IMR-90 (cell line): Measurements from ENCODE around the gene ETNK1. TPM values are rescaled to one million over a fixed set of nuclear protein-coding genes. Genes with fewer than 3 reads are reported as not detected.
A peak's percentile ranks its signal among the peaks of the same experiment; 100 is the strongest.

Source experiments
- ATAC-seq: fragments of 200-7000 bp; cut with Tn5 transposase; 2 replicates; pipeline ENCODE4 v1.9.1; 2020; ENCODE audit warnings: low read depth, mild to moderate bottlenecking, moderate library complexity
- BruUV-seq: library from RNA; stranded (reverse); fragments of 400-500 nt; replicated peaks from 2 replicates; lab custom pipeline; 2021; lab: Mats Ljungman, UMichigan
- CTCF ChIA-PET: fragments of 300-600 bp; formaldehyde crosslinking; extraction: SDS; loops from one replicate; lab custom pipeline; 2021; ENCODE audit warnings: antibody characterized with exemption; lab: Yijun Ruan, JAX
- POLR2A ChIA-PET: fragments of 300-600 bp; sonication (Branson Sonifier 250); formaldehyde crosslinking; loops from one replicate; lab custom pipeline; 2022; ENCODE audit warnings: antibody characterized with exemption; ENCODE audit not compliant: unreplicated experiment; lab: Charles Lee
- DNase-seq: peaks from one replicate; pipeline ENCODE4 v3.0.0; 2013
- H2AFZ ChIP-seq: replicated peaks from 2 replicates; pipeline ENCODE3; 2013; ENCODE audit warnings: low read length, mild to moderate bottlenecking; ENCODE audit not compliant: poor library complexity
- H2AK5ac ChIP-seq: 2 replicates; pipeline ENCODE4 v1.6.1; 2013; ENCODE audit warnings: low read depth, low read length, inconsistent platforms
- H2AK9ac ChIP-seq: replicated peaks from 2 replicates; pipeline ENCODE3; 2013; ENCODE audit warnings: mild to moderate bottlenecking, low read depth, low read length, moderate library complexity; ENCODE audit not compliant: poor library complexity
- H2BK120ac ChIP-seq: 2 replicates; pipeline ENCODE4 v1.6.1; 2013; ENCODE audit warnings: low read depth, low read length, inconsistent platforms
- H2BK15ac ChIP-seq: 3 replicates; pipeline ENCODE4 v1.6.1; 2013; ENCODE audit warnings: low read depth, low read length, inconsistent platforms
- H2BK20ac ChIP-seq: 2 replicates; pipeline ENCODE4 v1.6.1; 2013; ENCODE audit warnings: low read depth, mild to moderate bottlenecking, inconsistent platforms, low read length, moderate library complexity
- H2BK5ac ChIP-seq: 2 replicates; pipeline ENCODE4 v1.6.1; 2013; ENCODE audit warnings: mild to moderate bottlenecking, low read depth, low read length, inconsistent platforms; ENCODE audit not compliant: poor library complexity, severe bottlenecking
- H3K14ac ChIP-seq: replicated peaks from 2 replicates; pipeline ENCODE4 v1.6.1; 2013; ENCODE audit warnings: low read depth, low read length, inconsistent platforms
- H3K18ac ChIP-seq: 2 replicates; pipeline ENCODE4 v1.6.1; 2013; ENCODE audit warnings: low read depth, low read length, control low read depth
- H3K23ac ChIP-seq: 2 replicates; pipeline ENCODE4 v1.6.1; 2013; ENCODE audit warnings: low read depth, low read length, inconsistent platforms
- H3K27ac ChIP-seq: 2 replicates; pipeline ENCODE4 v1.5.1; 2013; ENCODE audit warnings: mild to moderate bottlenecking, control low read depth, low read length; ENCODE audit not compliant: insufficient read depth
- H3K27me3 ChIP-seq: 2 replicates; pipeline ENCODE4 v1.6.1; 2013; ENCODE audit warnings: low read length; ENCODE audit not compliant: control insufficient read depth, insufficient read depth
- H3K36me3 ChIP-seq: 2 replicates; pipeline ENCODE4 v1.6.1; 2013; ENCODE audit warnings: low read length, mixed read lengths; ENCODE audit not compliant: control insufficient read depth, insufficient read depth
- H3K4ac ChIP-seq: 2 replicates; pipeline ENCODE4 v1.6.1; 2013; ENCODE audit warnings: low read depth, low read length, inconsistent platforms
- H3K4me1 ChIP-seq: 2 replicates; pipeline ENCODE4 v1.6.1; 2013; ENCODE audit warnings: low read length, mixed read lengths; ENCODE audit not compliant: control insufficient read depth, insufficient read depth
- H3K4me2 ChIP-seq: 2 replicates; pipeline ENCODE4 v1.6.1; 2013; ENCODE audit warnings: low read depth, mild to moderate bottlenecking, control low read depth, low read length, moderate library complexity
- H3K4me3 ChIP-seq: 2 replicates; pipeline ENCODE4 v1.5.1; 2013; ENCODE audit warnings: low read depth, mild to moderate bottlenecking, control low read depth, low read length, moderate library complexity; ENCODE audit not compliant: insufficient read depth
- H3K56ac ChIP-seq: 2 replicates; pipeline ENCODE4 v1.6.1; 2013; ENCODE audit warnings: low read length, inconsistent platforms; ENCODE audit not compliant: insufficient read depth; ENCODE audit errors: extremely low read depth
- H3K79me1 ChIP-seq, 2 experiments: 2 replicates each; pipeline ENCODE4 v1.6.1; 2013; ENCODE audit warnings: low read length in 2 of 2, inconsistent platforms in 1 of 2, low read depth in 1 of 2
- H3K9ac ChIP-seq: 2 replicates; pipeline ENCODE4 v1.6.1; 2013; ENCODE audit warnings: low read depth, low read length, control low read depth
- H3K9me1 ChIP-seq: 2 replicates; pipeline ENCODE4 v1.6.1; 2013; ENCODE audit warnings: low read length, inconsistent platforms; ENCODE audit not compliant: insufficient read depth
- H3K9me3 ChIP-seq: 2 replicates; pipeline ENCODE4 v1.6.1; 2013; ENCODE audit warnings: low read length; ENCODE audit not compliant: control insufficient read depth, insufficient read depth
- H4K20me1 ChIP-seq: 2 replicates; pipeline ENCODE4 v1.6.1; 2013; ENCODE audit warnings: low read length, inconsistent platforms; ENCODE audit not compliant: insufficient read depth
- H4K5ac ChIP-seq: 2 replicates; pipeline ENCODE4 v1.6.1; 2013; ENCODE audit warnings: mild to moderate bottlenecking, low read depth, low read length, control low read depth
- H4K8ac ChIP-seq, 2 experiments: 2 replicates each; pipeline ENCODE4 v1.6.1; 2013; ENCODE audit warnings: low read depth in 2 of 2, low read length in 2 of 2, control low read depth in 1 of 2, inconsistent platforms in 1 of 2
- H4K91ac ChIP-seq: 2 replicates; pipeline ENCODE4 v1.6.1; 2013; ENCODE audit warnings: low read depth, low read length, inconsistent platforms; ENCODE audit not compliant: insufficient read depth
- CEBPB ChIP-seq: IDR thresholded peaks from 2 replicates; pipeline ENCODE4 v1.6.1; 2012; ENCODE audit warnings: low read depth, low read length, improper control_type of control experiment
- CHD1 ChIP-seq: IDR thresholded peaks from 2 replicates; pipeline ENCODE4 v1.6.1; 2012; ENCODE audit warnings: low read depth, low read length, improper control_type of control experiment
- FOS ChIP-seq: fragments of 150-350 bp; IDR thresholded peaks from 2 replicates; pipeline ENCODE4 v1.6.1; 2016; ENCODE audit warnings: low read depth, low read length
- MAFK ChIP-seq: IDR thresholded peaks from 2 replicates; pipeline ENCODE4 v1.6.1; 2012; ENCODE audit warnings: low read depth, low read length, improper control_type of control experiment
- MXI1 ChIP-seq: IDR thresholded peaks from 2 replicates; pipeline ENCODE4 v1.6.1; 2012; ENCODE audit warnings: low read depth, mild to moderate bottlenecking, low read length, moderate library complexity, borderline replicate concordance
- NFE2L2 ChIP-seq: fragments of 150-350 bp; IDR thresholded peaks from 2 replicates; pipeline ENCODE4 v1.6.1; 2016; ENCODE audit warnings: low read depth, mild to moderate bottlenecking, low read length
- POLR2A ChIP-seq: IDR thresholded peaks from 2 replicates; pipeline ENCODE4 v1.6.1; 2012; ENCODE audit warnings: mild to moderate bottlenecking, low read depth, low read length
- RAD21 ChIP-seq: IDR thresholded peaks from 2 replicates; pipeline ENCODE4 v1.6.1; 2012; ENCODE audit warnings: low read length, improper control_type of control experiment
- RCOR1 ChIP-seq: IDR thresholded peaks from 2 replicates; pipeline ENCODE4 v1.6.1; 2012; ENCODE audit warnings: mild to moderate bottlenecking, low read length, improper control_type of control experiment; ENCODE audit not compliant: insufficient replicate concordance
- RFX5 ChIP-seq: IDR thresholded peaks from 2 replicates; pipeline ENCODE4 v1.8.0; 2012; ENCODE audit warnings: low read depth, mild to moderate bottlenecking, low read length, moderate library complexity
- SMC3 ChIP-seq: fragments of 150-350 bp; IDR thresholded peaks from 2 replicates; pipeline ENCODE4 v1.6.1; 2016; ENCODE audit warnings: low read depth, mild to moderate bottlenecking, antibody characterized with exemption, low read length, moderate library complexity
- WGBS, 2 experiments: methylation state at CpG; one replicate each; pipeline versions ENCODE4 v1.1.5 to v1.1.7; 2013; ENCODE audit warnings: missing lambda C conversion rate in 2 of 2; ENCODE audit not compliant: insufficient read length in 1 of 2; ENCODE audit errors: extremely low coverage in 2 of 2; 5-methylcytosine and 5-hydroxymethylcytosine counted together
- dilution Hi-C: fragments of 300-500 bp; cut with HindIII; formaldehyde crosslinking; loops from one replicate; pipeline ENCODE4 v1.14.3; 2018; ENCODE audit warnings: low sequenced_read_pairs; ENCODE audit not compliant: unreplicated experiment
- in situ Hi-C: fragments of 300-500 bp; cut with MboI; formaldehyde crosslinking; loops from 3 replicates; pipeline ENCODE4 v1.14.3; 2019; ENCODE audit warnings: low sequenced_read_pairs, inconsistent platforms, mixed read lengths
- intact Hi-C: fragments of 100-400 bp; cut with micrococcal nuclease; formaldehyde crosslinking; loops from 2 replicates; pipeline ENCODE4 v1.10.0; 2022
- polyA plus RNA-seq, 3 experiments: library from polyadenylated mRNA; depleted of rRNA; stranded (reverse); fragments of >200 nt; gene quantifications; 2 replicates each; pipeline ENCODE4 v1.2.3, GENCODE V29; 2012; ENCODE audit warnings: low replicate concordance in 1 of 3
- total RNA-seq: library from RNA; depleted of rRNA; stranded (reverse); fragments of >200 nt; gene quantifications from 2 replicates; pipeline ENCODE4 v1.2.3, GENCODE V29; 2012
- TF ChIP-seq, protein P1 (sequence below): conservative IDR thresholded peaks from 2 replicates; pipeline ENCODE4 v1.5.1; 2012; ENCODE audit warnings: mild to moderate bottlenecking, low read depth, low read length, improper control_type of control experiment
- TF ChIP-seq, protein P2 (sequence below): fragments of 150-350 bp; IDR thresholded peaks from 2 replicates; pipeline ENCODE4 v1.6.1; 2017; ENCODE audit warnings: mild to moderate bottlenecking, antibody characterized with exemption, low read length, low read depth

The ETNK1 gene
- total and polyA plus RNA-seq, 2 of the 4 experiments (the other 2 are of a cell fraction): 12.8 to 33.3 TPM

DNA sequence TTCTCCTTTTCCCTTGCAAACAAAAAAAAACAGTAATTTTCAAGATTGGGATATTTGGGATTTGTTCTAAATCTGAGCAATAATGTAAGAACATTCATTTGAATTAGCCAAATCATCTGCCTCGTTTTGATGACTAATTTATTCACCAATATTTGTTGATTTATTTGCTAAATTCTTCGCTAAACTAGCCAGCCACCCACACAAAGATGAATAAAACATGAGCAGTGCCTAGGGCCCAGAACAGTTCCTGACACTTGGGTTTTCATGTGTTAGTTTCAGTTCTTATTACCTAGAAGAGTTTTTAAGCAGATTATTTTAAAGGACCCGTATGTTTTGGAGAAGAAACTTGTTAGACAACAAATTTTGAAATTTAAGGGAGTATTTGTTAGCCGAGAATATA lies 1.4 kb downstream of the ETNK1 start:
- Histone ChIP-seq H3K9ac (peak overlapping the region; percentile 71), H2BK120ac (no peak overlapping the region), H2AFZ (no peak overlapping the region), H3K4ac (no peak overlapping the region), H4K91ac (no peak overlapping the region), H3K56ac (no peak overlapping the region), H3K23ac (peak overlapping the region; percentile 8; the same call in 1 of the 2 replicates), H3K9me1 (peaks cover 8% of the 10 kb centered on the region; the same call in 1 of the 2 replicates), H2BK15ac (no peak overlapping the region), H3K4me3 (peak overlapping the region; percentile 74), H4K8ac (no peak overlapping the region), H3K18ac (no peak overlapping the region), H3K79me1 (peaks cover 6 to 22% of the 10 kb centered on the region in 2 experiments), H2AK9ac (no peak overlapping the region), H3K27me3 (no peaks in the 10 kb centered on the region), H2BK5ac (peak overlapping the region; percentile 81), H3K14ac (0 out of 2 replicates have a peak overlapping the region, but pooled peaks have one; percentile 31), H3K4me2 (peak overlapping the region; percentile 78), H2BK20ac (no peak overlapping the region), H4K20me1 (no peaks in the 10 kb centered on the region; the same call in 1 of the 2 replicates), H2AK5ac (no peak overlapping the region), H3K9me3 (no peaks in the 10 kb centered on the region), H4K5ac (no peak overlapping the region), H3K4me1 (peaks cover 3% of the 10 kb centered on the region; the same call in 1 of the 2 replicates), H3K36me3 (no peaks in the 10 kb centered on the region), H3K27ac (no peak overlapping the region)
- BruUV-seq: no TSS peak
- peak; percentile 46 for DNase-seq
- WGBS, 2 experiments: no CpG with 5 or more reads among the region's 4 CpGs
- ChIA-PET POLR2A (no interaction called here), CTCF (interaction anchor here (0.6 to 0.7 kb wide), 2 partner anchors 14 to 1908 kb away, joined by 3 to 4 read pairs; no protein-coding TSS in a partner anchor)
- dilution Hi-C loops (no loop called here), in situ Hi-C loops (no loop called here), intact Hi-C loops (loop anchor here (1.0 to 5.0 kb wide), 3 partner anchors 82 to 164 kb away; partner anchors contain the start of gene C2CD5)
- no peak for TF ChIP-seq SMC3
- TF ChIP-seq NFE2L2: no peak
- TF ChIP-seq RAD21: no peak
- no peak for TF ChIP-seq FOS
- TF ChIP-seq CEBPB: no peak
- TF ChIP-seq MAFK: no peak
- no peak for TF ChIP-seq POLR2A
- TF ChIP-seq RFX5: no peak
- no peak for TF ChIP-seq MXI1
- TF ChIP-seq CHD1: no peak
- no peak for TF ChIP-seq RCOR1
- TF ChIP-seq, protein P1, sequence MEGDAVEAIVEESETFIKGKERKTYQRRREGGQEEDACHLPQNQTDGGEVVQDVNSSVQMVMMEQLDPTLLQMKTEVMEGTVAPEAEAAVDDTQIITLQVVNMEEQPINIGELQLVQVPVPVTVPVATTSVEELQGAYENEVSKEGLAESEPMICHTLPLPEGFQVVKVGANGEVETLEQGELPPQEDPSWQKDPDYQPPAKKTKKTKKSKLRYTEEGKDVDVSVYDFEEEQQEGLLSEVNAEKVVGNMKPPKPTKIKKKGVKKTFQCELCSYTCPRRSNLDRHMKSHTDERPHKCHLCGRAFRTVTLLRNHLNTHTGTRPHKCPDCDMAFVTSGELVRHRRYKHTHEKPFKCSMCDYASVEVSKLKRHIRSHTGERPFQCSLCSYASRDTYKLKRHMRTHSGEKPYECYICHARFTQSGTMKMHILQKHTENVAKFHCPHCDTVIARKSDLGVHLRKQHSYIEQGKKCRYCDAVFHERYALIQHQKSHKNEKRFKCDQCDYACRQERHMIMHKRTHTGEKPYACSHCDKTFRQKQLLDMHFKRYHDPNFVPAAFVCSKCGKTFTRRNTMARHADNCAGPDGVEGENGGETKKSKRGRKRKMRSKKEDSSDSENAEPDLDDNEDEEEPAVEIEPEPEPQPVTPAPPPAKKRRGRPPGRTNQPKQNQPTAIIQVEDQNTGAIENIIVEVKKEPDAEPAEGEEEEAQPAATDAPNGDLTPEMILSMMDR: no peak
- TF ChIP-seq, protein P2, sequence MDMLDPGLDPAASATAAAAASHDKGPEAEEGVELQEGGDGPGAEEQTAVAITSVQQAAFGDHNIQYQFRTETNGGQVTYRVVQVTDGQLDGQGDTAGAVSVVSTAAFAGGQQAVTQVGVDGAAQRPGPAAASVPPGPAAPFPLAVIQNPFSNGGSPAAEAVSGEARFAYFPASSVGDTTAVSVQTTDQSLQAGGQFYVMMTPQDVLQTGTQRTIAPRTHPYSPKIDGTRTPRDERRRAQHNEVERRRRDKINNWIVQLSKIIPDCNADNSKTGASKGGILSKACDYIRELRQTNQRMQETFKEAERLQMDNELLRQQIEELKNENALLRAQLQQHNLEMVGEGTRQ: no peak
- no peak for ATAC-seq
